Putamen (tissue), 1 donor: ENCODE data around the gene GLRX3.
"Not testable (repeated sequence)": the region's sequence is repeated elsewhere in the genome, so short reads cannot be mapped to it uniquely, and the experiment has no call there.

Source experiments
- DNase-seq: peaks from one replicate; pipeline ENCODE4 v3.0.0-alpha.2; 2016; ENCODE audit warnings: low spot score

GLRX3 gene

GRCh38 chr10:130136226-130137089 lies at the start of gene GLRX3:
GLRX3 (plus strand) TSS chr10:130136391; CDS start chr10:130136421, 30 bp downstream.
- peak; percentile 89 for DNase-seq

- DNase-seq: not testable (repeated sequence)
These were observed 45.6 kb upstream of the GLRX3 start for GRCh38 chr10:130090565-130090964.

- DNase-seq: no peak
These were observed 36.8 kb upstream of the GLRX3 start for GRCh38 chr10:130099344-130099743.

GRCh38 chr10:130105724-130106123 lies 30.5 kb upstream of the GLRX3 start:
- DNase-seq: no peak

- not testable (repeated sequence) for DNase-seq
These were observed 28.0 kb upstream of the GLRX3 start for GRCh38 chr10:130108146-130108545.

GRCh38 chr10:130108934-130109604 lies 27.1 kb upstream of the GLRX3 start:
- DNase-seq: no peak

- DNase-seq: peak; percentile 86
These were observed 26.4 kb upstream of the GLRX3 start for GRCh38 chr10:130109796-130110245.

GRCh38 chr10:130110246-130111112 lies 25.7 kb upstream of the GLRX3 start, which contains the start of gene C10orf143:
C10orf143 (minus strand) TSS chr10:130110830; CDS start chr10:130110772, 58 bp downstream.
- DNase-seq: peak; percentile 98

GRCh38 chr10:130111113-130111851 lies 24.9 kb upstream of the GLRX3 start:
- DNase-seq: peak; percentile 98

- no peak for DNase-seq
These were observed 24.4 kb upstream of the GLRX3 start for GRCh38 chr10:130111852-130112180.

GRCh38 chr10:130112821-130113220 lies 23.4 kb upstream of the GLRX3 start:
- DNase-seq: no peak

- DNase-seq: not testable (repeated sequence)
These were observed 19.2 kb upstream of the GLRX3 start for GRCh38 chr10:130116942-130117341.

GRCh38 chr10:130117535-130117934 lies 18.7 kb upstream of the GLRX3 start:
- not testable (repeated sequence) for DNase-seq

- DNase-seq: no peak
These were observed 14.6 kb upstream of the GLRX3 start for GRCh38 chr10:130121486-130122079.

GRCh38 chr10:130127364-130128061 lies 8.7 kb upstream of the GLRX3 start:
- DNase-seq: peak; percentile 50

- no peak for DNase-seq
These were observed 8.0 kb upstream of the GLRX3 start for GRCh38 chr10:130128062-130128781.

GRCh38 chr10:130128922-130129321 lies 7.3 kb upstream of the GLRX3 start:
- DNase-seq: no peak

GRCh38 chr10:130135676-130136225 lies 440 bp upstream of the GLRX3 start:
- no peak for DNase-seq

GRCh38 chr10:130137090-130137448 lies 878 bp downstream of the GLRX3 start:
- DNase-seq: no peak
